Muscle of leg (tissue), 11 donors: ENCODE results near the gene COPS8. TPM values are rescaled to one million over a fixed set of nuclear protein-coding genes. Genes with fewer than 3 reads are reported as not detected.

Source experiments
- DNase-seq: peaks from one replicate; pipeline ENCODE4 v3.0.0; 2013
- H3K27ac ChIP-seq: one replicate; pipeline ENCODE4 v1.5.1; 2013; ENCODE audit warnings: mild to moderate bottlenecking, low read length, control low read depth
- H3K27me3 ChIP-seq: one replicate; pipeline ENCODE4 v1.6.1; 2013; ENCODE audit warnings: low read length; ENCODE audit not compliant: control insufficient read depth, insufficient read depth
- H3K36me3 ChIP-seq: one replicate; pipeline ENCODE4 v1.6.1; 2013; ENCODE audit warnings: low read length; ENCODE audit not compliant: control insufficient read depth, insufficient read depth
- H3K4me1 ChIP-seq: one replicate; pipeline ENCODE4 v1.6.1; 2013; ENCODE audit warnings: low read length; ENCODE audit not compliant: control insufficient read depth, insufficient read depth
- H3K4me3 ChIP-seq: one replicate; pipeline ENCODE4 v1.5.1; 2013; ENCODE audit warnings: low read length, control low read depth
- H3K9me3 ChIP-seq: replicated peaks from 2 replicates; pipeline ENCODE4 v1.6.1; 2013; ENCODE audit warnings: low read depth, low read length; ENCODE audit not compliant: control insufficient read depth
- WGBS: methylation state at CpG from one replicate; pipeline ENCODE4 v1.1.5; 2013; ENCODE audit warnings: missing lambda C conversion rate; ENCODE audit not compliant: insufficient coverage; 5-methylcytosine and 5-hydroxymethylcytosine counted together
- polyA plus RNA-seq, 8 donors: library from polyadenylated mRNA; unstranded; fragments of 120-200 nt; gene quantifications; one replicate each; pipeline versions ENCODE4 v1.2.1 to v1.2.3, GENCODE V29; 2013; ENCODE audit warnings: inconsistent platforms in 1 of 8, low replicate concordance in 1 of 8; ENCODE audit not compliant: insufficient read length in 8 of 8, insufficient read depth in 1 of 8
- total RNA-seq: library from RNA; stranded (reverse); fragments of 120-200 nt; gene quantifications from one replicate; pipeline ENCODE4 v1.2.4, GENCODE V29; 2013

Gene COPS8
- total and polyA plus RNA-seq, 9 donors, result 49.9 to 58.0 (median 55.7) TPM

DNA sequence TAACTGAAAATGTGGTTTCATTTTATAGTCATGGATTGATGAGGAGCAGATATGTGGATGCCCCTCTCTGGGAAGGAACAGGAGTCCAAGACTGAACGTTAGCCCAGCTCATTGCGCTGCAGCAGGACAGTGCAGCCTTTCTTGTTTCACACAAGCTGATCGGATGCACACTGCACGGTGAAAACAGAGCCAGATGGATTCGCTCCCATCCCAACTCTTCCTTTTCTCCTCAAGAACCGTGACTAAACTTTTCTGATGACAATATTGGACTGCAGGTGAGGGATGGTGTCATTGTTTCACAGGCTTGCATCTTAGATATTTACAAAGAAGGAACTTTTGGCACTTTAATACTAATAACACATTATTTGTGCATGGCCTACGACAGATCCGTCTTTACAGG, 33.8 kb upstream of the COPS8 start:
- peak; percentile 66 for DNase-seq
- Histone ChIP-seq H3K27ac (no peak overlapping the region), H3K4me3 (no peak overlapping the region), H3K4me1 (no peaks in the 10 kb centered on the region), H3K36me3 (no peaks in the 10 kb centered on the region), H3K9me3 (peaks cover 7% of the 10 kb centered on the region), H3K27me3 (no peaks in the 10 kb centered on the region)
- WGBS, result 33% methylated on average over 4 of the region's 8 CpGs

DNA sequence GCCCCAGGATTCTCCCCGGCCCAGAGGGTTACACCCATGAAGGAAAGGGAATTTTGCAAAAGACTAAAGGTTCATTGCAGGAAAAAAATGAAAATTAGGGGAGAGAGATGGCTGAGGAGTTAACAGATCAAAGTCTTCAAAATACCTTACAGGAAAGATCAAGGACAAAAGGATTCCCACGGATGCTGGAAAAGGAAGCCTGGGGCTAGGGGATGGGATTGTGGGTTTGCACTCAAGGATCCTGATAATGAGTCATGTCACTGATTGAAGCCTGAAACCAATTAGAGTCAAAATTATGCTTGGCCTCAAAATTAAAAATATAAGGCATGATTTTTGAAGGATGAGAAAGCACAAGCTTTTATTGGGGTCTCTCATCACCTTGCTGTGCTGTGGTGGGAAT, 32.6 kb upstream of the COPS8 start:
- Histone ChIP-seq H3K36me3 (no peaks in the 10 kb centered on the region), H3K9me3 (peaks cover 6% of the 10 kb centered on the region)

DNA sequence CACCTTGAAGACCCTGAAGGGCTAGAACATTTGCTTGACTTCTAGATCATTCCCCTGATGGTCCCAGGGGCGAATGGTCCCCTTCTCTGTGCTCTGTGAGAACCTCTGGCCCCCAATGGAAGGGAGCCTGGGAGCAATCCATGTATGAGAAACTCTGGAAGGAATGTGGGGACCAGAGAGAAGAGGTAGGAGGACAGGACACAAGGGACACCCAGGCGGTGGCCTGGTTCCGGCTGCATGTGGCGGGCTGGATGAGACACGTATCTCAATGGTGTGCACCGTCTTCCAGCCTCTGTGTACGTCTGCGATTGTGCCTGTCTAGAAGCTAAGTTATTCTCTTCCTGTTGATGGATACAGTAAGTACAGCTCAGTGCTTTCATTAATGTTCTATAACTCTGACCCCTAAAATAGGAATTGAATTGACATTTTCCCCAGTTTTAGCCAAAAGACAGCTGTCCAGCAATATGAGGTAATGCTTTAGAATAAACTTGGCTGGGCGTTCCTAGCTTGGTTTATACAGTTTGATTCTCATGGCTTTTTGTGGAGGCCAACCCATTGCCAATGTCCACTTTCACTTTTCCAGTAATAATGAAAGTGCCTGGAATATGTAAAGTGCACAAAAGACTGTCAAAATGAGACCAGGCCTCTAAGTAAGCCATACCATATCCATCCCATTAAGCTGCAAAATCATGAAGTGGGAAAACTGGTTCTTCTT, 30.1 kb upstream of the COPS8 start:
- Histone ChIP-seq H3K36me3 (no peaks in the 10 kb centered on the region), H3K27ac (no peak overlapping the region), H3K4me1 (peaks cover 16% of the 10 kb centered on the region), H3K4me3 (no peak overlapping the region), H3K27me3 (peaks cover 3% of the 10 kb centered on the region), H3K9me3 (no peaks in the 10 kb centered on the region)
- DNase-seq, result peak; percentile 82
- WGBS, result 68% methylated on average over 4 of the region's 9 CpGs

More for the DNA sequence above, 32.6 kb upstream of the COPS8 start:
- 71% methylated on average over 1 of the region's 2 CpGs for WGBS
- H3K4me3 ChIP-seq, result no peak overlapping the region
- no peak for DNase-seq
- no peak overlapping the region for H3K27ac ChIP-seq
- no peaks in the 10 kb centered on the region for H3K4me1 ChIP-seq
- H3K27me3 ChIP-seq, result no peaks in the 10 kb centered on the region

DNA sequence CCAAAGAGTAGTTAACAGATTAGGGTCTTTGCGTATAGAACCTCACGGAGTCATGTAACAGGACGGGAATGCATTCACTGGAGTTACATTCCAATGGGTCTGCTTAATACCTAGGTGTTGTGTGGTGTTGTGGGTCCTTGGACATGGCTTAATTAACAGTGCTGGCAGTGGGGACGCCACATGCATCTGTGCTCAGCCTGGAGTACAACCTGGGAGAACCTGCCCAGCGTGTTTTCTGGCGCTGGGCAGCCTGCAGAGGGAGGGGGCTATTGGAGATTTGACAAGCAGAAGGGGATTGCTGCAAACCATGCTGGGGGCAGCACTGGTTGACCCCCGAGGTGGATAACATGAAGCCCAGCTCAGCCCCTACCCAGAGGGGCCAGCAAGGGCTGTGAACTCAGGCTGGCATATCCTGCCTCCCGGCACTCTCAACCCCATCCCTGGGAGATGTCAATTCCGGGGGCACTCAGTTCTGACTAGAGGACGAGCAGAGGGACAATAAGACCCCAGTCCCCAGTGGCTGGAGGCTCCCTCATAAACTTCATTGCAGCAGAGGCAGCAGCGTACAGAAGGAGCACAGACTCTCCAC, 29.3 kb upstream of the COPS8 start:
- peaks cover 17% of the 10 kb centered on the region for H3K4me1 ChIP-seq
- no peaks in the 10 kb centered on the region for H3K9me3 ChIP-seq
- DNase-seq, result no peak
- no peak overlapping the region for H3K4me3 ChIP-seq
- WGBS, result 81% methylated on average over 9 of the region's 11 CpGs
- H3K27me3 ChIP-seq, result peaks cover 3% of the 10 kb centered on the region
- no peaks in the 10 kb centered on the region for H3K36me3 ChIP-seq
- H3K27ac ChIP-seq, result no peak overlapping the region

DNA sequence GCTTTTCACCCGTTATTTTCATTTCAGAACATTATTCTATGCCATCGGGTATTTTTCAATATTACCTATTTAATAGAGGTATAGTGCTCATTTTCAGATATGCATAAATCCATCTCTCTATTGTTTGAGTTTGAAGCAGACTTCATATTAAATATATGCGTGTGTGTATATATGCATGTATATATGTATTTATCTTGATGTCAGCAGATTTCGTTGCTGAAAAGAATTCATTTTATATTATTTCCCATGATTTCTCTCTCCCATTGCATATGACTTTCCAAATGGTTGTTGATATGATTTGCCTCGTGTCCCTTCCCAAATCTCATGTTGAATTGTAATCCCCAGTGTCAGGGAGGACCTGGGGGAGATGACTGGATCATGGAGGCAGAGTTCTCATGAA, 28.6 kb upstream of the COPS8 start:
- DNase-seq, result no peak
- Histone ChIP-seq H3K9me3 (no peaks in the 10 kb centered on the region), H3K27ac (no peak overlapping the region), H3K4me3 (no peak overlapping the region), H3K36me3 (no peaks in the 10 kb centered on the region), H3K4me1 (peaks cover 17% of the 10 kb centered on the region), H3K27me3 (peaks cover 3% of the 10 kb centered on the region)
- WGBS, result no CpG with 5 or more reads among the region's 5 CpGs

DNA sequence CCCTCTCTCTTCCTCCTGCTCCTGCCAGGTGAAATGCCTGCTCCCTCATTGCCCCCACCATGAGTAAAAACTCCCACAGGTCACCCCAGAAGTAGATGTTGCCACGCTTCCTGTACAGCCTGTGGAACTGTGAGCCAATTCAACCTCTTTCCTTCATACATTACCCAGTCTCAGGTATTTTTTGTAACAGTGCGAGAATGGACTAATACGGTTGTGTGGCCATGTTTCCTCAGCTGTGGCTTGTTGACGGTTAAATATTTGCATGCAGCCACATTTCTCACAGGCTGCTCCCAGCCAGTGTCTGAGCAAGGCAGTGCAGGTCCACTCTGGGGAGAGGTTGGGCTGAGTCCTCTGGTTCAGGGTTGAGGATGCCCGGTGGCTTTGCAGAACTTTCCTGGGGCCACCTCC, 27.8 kb upstream of the COPS8 start:
- Histone ChIP-seq H3K36me3 (no peaks in the 10 kb centered on the region), H3K27me3 (peaks cover 3% of the 10 kb centered on the region), H3K9me3 (no peaks in the 10 kb centered on the region), H3K27ac (no peak overlapping the region), H3K4me3 (no peak overlapping the region), H3K4me1 (peaks cover 17% of the 10 kb centered on the region)
- DNase-seq, result no peak
- 81% methylated on average over 4 of the region's 5 CpGs for WGBS

DNA sequence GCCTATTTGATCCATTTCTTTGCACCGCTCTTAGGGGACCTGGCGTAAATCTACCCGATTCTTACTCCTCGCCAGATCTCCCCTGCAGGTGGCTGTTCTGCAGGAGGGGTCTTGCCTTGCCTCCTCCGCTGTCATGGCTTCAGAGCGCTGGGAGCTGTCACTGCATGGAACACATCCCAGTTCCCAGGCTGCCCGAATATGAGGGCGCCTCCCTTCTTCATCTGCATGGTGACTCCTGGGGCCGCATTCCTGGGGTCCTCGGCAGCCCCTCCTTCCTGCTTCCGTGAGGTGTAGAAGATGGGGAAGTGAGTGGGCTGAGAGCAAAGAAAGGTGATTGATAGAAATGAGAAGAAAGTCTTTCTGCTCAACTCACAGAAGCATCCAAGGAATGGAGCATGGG, 27.3 kb upstream of the COPS8 start:
- DNase-seq, result no peak
- no peaks in the 10 kb centered on the region for H3K36me3 ChIP-seq
- no peak overlapping the region for H3K4me3 ChIP-seq
- WGBS, result 57% methylated on average over 8 of the region's 11 CpGs
- H3K9me3 ChIP-seq, result no peaks in the 10 kb centered on the region
- peaks cover 17% of the 10 kb centered on the region for H3K4me1 ChIP-seq
- H3K27me3 ChIP-seq, result peaks cover 3% of the 10 kb centered on the region
- H3K27ac ChIP-seq, result no peak overlapping the region

DNA sequence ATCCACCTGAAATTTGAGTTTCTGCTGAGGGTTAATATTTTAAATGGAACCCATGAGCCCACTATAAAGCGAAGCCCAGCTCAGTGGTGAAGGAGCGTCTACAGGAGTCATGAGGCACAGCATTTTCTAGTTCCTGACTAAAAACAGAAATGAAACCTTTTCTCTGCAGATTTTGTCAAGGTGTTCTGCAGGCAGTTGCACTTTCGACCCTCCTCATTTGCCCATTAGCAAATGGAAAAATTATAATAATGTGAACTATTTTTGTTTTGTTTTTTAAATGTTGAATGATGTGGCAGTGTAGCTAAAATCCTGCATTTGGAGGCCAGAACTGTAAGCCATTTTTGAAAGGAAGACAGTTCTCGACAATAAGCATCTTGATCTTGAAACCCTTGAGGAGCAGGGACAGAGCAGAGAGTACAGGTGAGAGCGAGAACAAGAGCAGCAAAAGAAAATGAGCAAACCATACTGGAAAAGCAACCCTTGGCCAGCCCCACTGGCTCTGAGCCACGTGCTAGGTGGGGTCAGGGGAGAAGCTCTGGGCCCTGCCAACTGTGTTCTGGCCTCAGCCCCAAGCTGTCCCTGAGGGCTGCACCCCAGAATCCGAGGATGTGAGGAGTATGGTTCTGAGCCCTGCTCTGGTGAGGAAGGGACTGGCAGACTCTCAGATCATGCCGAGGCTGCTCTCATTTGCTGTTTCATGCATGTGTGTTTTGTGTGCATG, 26.4 kb upstream of the COPS8 start:
- peaks cover 17% of the 10 kb centered on the region for H3K4me1 ChIP-seq
- no peaks in the 10 kb centered on the region for H3K9me3 ChIP-seq
- H3K27me3 ChIP-seq, result peaks cover 3% of the 10 kb centered on the region
- H3K27ac ChIP-seq, result no peak overlapping the region
- no peaks in the 10 kb centered on the region for H3K36me3 ChIP-seq
- DNase-seq, result peak; percentile 16
- WGBS, result 58% methylated on average over 6 of the region's 8 CpGs
- no peak overlapping the region for H3K4me3 ChIP-seq

DNA sequence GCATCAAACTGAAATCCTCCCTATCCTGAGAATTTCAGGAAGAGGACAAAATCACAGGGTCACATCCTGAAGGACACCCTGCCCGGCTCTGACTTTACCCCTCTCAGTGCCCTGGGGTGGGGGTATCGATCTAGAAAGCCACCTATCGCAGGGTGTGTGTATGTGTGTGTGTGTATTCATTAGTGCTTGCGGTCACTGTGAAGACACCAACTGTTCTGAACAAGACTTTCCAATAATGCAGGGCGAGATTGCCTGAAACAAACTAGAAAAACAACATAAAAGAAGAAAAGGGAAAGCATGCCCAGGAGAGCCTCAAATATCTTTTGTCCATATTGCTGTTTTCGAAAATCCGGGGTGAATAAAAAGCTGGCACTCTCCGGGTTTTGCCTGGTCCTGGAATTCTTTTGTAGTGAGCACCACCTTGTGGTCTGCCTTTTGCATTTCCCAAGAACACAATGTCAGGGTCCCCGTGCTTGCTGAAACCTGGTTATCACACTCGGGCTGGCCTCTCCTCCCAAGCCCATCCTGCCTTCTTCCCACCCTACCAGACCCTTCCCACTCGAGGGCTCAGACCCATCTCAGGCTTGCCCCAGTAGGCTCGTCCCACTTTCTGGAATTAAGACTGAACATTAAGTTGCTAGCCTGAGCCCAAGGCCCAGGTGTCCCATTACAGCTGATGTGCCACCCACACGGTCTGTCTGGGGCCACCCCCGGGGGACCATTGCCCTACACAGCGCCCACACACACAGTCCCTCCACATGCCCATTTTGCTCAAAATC, 25.0 kb upstream of the COPS8 start:
- WGBS, result 15% methylated on average over 11 of the region's 15 CpGs
- H3K27me3 ChIP-seq, result peaks cover 3% of the 10 kb centered on the region
- no peaks in the 10 kb centered on the region for H3K36me3 ChIP-seq
- H3K4me1 ChIP-seq, result peaks cover 17% of the 10 kb centered on the region
- H3K27ac ChIP-seq, result no peak overlapping the region
- H3K4me3 ChIP-seq, result no peak overlapping the region
- peak; percentile 86 for DNase-seq
- H3K9me3 ChIP-seq, result no peaks in the 10 kb centered on the region

DNA sequence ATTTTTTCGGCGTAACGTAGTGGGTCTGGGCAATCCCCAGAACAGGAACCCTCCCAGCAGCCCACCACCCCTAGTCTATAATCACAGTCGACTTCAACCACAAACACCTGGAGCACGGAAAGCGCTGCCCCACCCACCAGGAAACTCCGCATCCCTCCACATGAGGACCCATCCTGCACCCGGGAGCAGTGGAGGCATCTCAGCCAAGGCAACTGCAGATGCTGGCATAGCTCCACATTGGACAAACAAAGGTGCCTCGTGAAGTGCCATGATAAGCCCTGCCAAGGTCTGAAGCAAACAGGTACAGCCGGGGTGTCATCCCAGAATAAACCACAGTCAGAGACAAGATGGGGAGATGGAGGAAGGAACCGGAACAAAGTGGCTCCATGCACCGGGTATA, 24.3 kb upstream of the COPS8 start:
- DNase-seq, result no peak
- Histone ChIP-seq H3K27ac (no peak overlapping the region), H3K9me3 (no peaks in the 10 kb centered on the region), H3K4me1 (peaks cover 17% of the 10 kb centered on the region), H3K27me3 (peaks cover 3% of the 10 kb centered on the region), H3K36me3 (no peaks in the 10 kb centered on the region), H3K4me3 (no peak overlapping the region)
- WGBS, result 77% methylated on average over 9 of the region's 12 CpGs
